HG03103 (cell line): ENCODE results near the gene PINK1.
"Not testable (repeated sequence)": the region's sequence is repeated elsewhere in the genome, so short reads cannot be mapped to it uniquely, and the experiment has no call there.

Experiments
- ATAC-seq: cut with Tn5 transposase; IDR thresholded peaks from one replicate; pipeline ENCODE4 v1.9.1; 2021; ENCODE audit warnings: low read depth; ENCODE audit not compliant: unreplicated experiment

The PINK1 gene

GRCh38 chr1:20633190-20634064, at the start of gene PINK1:
TSS of gene PINK1 (plus strand) at chr1:20633458. CDS start at chr1:20633549, 91 bp downstream.
- no peak for ATAC-seq

- no peak for ATAC-seq
Measured at GRCh38 chr1:20584890-20585289, 48.4 kb upstream of the PINK1 start.

- no peak for ATAC-seq
Measured at GRCh38 chr1:20586953-20587660, 46.2 kb upstream of the PINK1 start.

- ATAC-seq: no peak
Measured at GRCh38 chr1:20587661-20588053, 45.6 kb upstream of the PINK1 start.

- no peak for ATAC-seq
Measured at GRCh38 chr1:20588634-20589225, 44.5 kb upstream of the PINK1 start, which contains the start of gene CDA. TSS of gene CDA (plus strand) at chr1:20589097. CDS start at chr1:20589130, 33 bp downstream.

- no peak for ATAC-seq
Measured at GRCh38 chr1:20589331-20590278, 43.7 kb upstream of the PINK1 start.

- ATAC-seq: no peak
Measured at GRCh38 chr1:20590306-20590777, 42.9 kb upstream of the PINK1 start.

GRCh38 chr1:20593756-20594155, 39.5 kb upstream of the PINK1 start:
- ATAC-seq: no peak

- no peak for ATAC-seq
Measured at GRCh38 chr1:20594746-20595145, 38.5 kb upstream of the PINK1 start.

GRCh38 chr1:20596106-20596505, 37.2 kb upstream of the PINK1 start:
- no peak for ATAC-seq

GRCh38 chr1:20597650-20598049, 35.6 kb upstream of the PINK1 start:
- ATAC-seq: no peak

- ATAC-seq: no peak
Measured at GRCh38 chr1:20600156-20600555, 33.1 kb upstream of the PINK1 start.

- no peak for ATAC-seq
Measured at GRCh38 chr1:20601129-20601825, 32.0 kb upstream of the PINK1 start.

- no peak for ATAC-seq
Measured at GRCh38 chr1:20602851-20603450, 30.3 kb upstream of the PINK1 start.

- ATAC-seq: no peak
Measured at GRCh38 chr1:20603504-20604464, 29.5 kb upstream of the PINK1 start.

- no peak for ATAC-seq
Measured at GRCh38 chr1:20604678-20605077, 28.6 kb upstream of the PINK1 start.

GRCh38 chr1:20606801-20607570, 26.3 kb upstream of the PINK1 start:
- ATAC-seq: not testable (repeated sequence)
